Nephron (organoid): ENCODE data around the gene PEAK3.
A peak's percentile ranks its signal among the peaks of the same experiment; 100 is the strongest.

Experiments used
- H3K27ac Mint-ChIP-seq, 3 experiments: 2 replicates each; pipeline ENCODE4 v1.8.0; 2020; ENCODE audit warnings: mixed read lengths in 3 of 3, mild to moderate bottlenecking in 2 of 3, moderate library complexity in 1 of 3
- H3K27me3 Mint-ChIP-seq: 2 replicates; pipeline ENCODE4 v1.8.0; 2021; ENCODE audit warnings: low read depth, mild to moderate bottlenecking, moderate library complexity, mixed read lengths
- H3K36me3 Mint-ChIP-seq: 2 replicates; pipeline ENCODE4 v1.8.0; 2020; ENCODE audit warnings: low read depth, mixed read lengths
- H3K4me1 Mint-ChIP-seq: 2 replicates; pipeline ENCODE4 v1.8.0; 2020; ENCODE audit warnings: mixed read lengths
- H3K4me3 Mint-ChIP-seq, 3 experiments: 2 replicates each; pipeline ENCODE4 v1.8.0; 2020; ENCODE audit warnings: mild to moderate bottlenecking in 3 of 3, mixed read lengths in 3 of 3, moderate library complexity in 2 of 3
- H3K9me3 Mint-ChIP-seq: 2 replicates; pipeline ENCODE4 v1.8.0; 2020; ENCODE audit warnings: mixed read lengths
- CTCF ChIP-seq, 3 experiments: fragments of 200-600 bp; sonication (generic); IDR thresholded peaks; one replicate each; pipeline ENCODE4 v1.5.0; 2021; ENCODE audit warnings: antibody characterized with exemption in 3 of 3; ENCODE audit not compliant: unreplicated experiment in 3 of 3

The PEAK3 gene

GRCh38 chr19:2311093-2311492 is 29.1 kb upstream of the PEAK3 start:
- no peak overlapping the region for H3K4me3 Mint-ChIP-seq
- no peaks in the 10 kb centered on the region for H3K4me1 Mint-ChIP-seq
- peaks cover 10% of the 10 kb centered on the region for H3K9me3 Mint-ChIP-seq
- H3K27ac Mint-ChIP-seq, result no peak overlapping the region
- H3K27me3 Mint-ChIP-seq, result peaks cover 41% of the 10 kb centered on the region
- TF ChIP-seq CTCF (IDR thresholded peaks at IDR 0.05; ENCODE audit: unreplicated experiment in 3 of 3), result no peak
- peaks cover 6% of the 10 kb centered on the region for H3K36me3 Mint-ChIP-seq

DNA sequence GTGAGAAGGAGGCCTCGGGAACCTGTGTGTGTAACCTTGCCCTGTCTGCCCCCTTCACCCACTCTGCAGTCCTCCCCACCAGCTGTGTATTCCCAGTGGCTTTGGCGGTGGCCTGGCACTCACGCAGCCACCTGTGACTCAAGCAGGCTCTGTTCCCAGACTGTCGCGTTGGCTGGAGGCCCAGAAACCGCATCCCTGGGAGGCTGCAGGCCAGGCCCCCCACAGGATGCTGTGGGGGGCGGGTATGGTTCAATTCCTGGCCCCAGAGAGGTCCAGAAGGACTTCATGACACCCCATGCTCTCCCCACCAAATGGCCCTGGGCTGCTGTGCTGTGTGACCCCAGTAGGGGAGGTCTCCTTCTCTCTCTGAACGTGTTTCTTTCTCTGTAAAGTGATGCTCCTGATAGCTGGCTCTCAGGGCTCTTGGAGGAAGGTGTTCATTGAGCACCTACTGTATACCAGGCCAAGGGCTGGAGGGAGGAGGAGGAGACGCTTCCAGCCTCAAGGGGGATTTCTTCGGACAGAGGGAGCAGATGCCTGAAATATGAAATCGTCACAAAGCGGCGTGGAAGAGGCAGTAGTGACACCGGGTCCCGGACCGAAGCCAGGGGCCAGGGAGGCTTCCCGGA is 27.9 kb upstream of the PEAK3 start:
- TF ChIP-seq CTCF (IDR thresholded peaks at IDR 0.05; ENCODE audit: unreplicated experiment in 3 of 3), result no peak
- peak overlapping the region in 2 of 3 experiments; percentile 10 to 77 for H3K4me3 Mint-ChIP-seq
- H3K27me3 Mint-ChIP-seq, result peaks cover 49% of the 10 kb centered on the region
- H3K36me3 Mint-ChIP-seq, result peaks cover 3% of the 10 kb centered on the region
- peaks cover 4% of the 10 kb centered on the region for H3K9me3 Mint-ChIP-seq
- no peaks in the 10 kb centered on the region for H3K4me1 Mint-ChIP-seq
- H3K27ac Mint-ChIP-seq, result no peak overlapping the region

DNA sequence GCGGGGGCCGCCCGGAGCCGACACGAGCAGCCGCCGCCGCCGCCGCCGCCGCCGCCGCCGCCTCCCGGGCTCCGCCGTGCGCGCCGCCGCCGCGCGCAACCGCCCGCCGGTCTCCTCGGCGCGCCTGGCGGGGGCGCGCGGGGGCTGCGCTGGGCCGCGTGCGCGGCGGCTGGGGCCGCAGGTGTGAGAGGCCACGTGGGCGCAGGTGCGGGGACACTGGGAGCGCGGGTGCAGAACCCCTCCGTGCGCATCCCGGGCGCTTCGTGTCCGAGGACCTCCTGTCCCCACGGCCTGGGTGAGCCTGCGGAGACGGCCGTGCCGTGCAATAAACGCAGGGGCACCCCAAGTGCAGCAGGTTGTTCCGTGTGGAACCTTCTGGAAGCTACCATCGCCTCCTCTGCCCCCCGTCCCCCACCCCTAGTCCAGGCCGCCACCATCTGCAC is 26.2 kb upstream of the PEAK3 start, which contains the start of gene LINGO3:
Gene LINGO3 (minus strand): TSS at position 41 of the 443 bp plus-strand sequence. CDS start 16,378 bp downstream, outside the sequence.
- Mint-ChIP-seq H3K36me3 (no peaks in the 10 kb centered on the region), H3K9me3 (no peaks in the 10 kb centered on the region), H3K4me1 (no peaks in the 10 kb centered on the region), H3K27me3 (peaks cover 66% of the 10 kb centered on the region), H3K4me3 (peak within 1 kb of the TSS; percentile 62 to 80 (median 77)), H3K27ac (no peak within 1 kb of the TSS)
- no peak for TF ChIP-seq CTCF (IDR thresholded peaks at IDR 0.05; ENCODE audit: unreplicated experiment in 3 of 3)

GRCh38 chr19:2307518-2308012 is 25.6 kb upstream of the PEAK3 start:
- H3K4me1 Mint-ChIP-seq, result no peaks in the 10 kb centered on the region
- TF ChIP-seq CTCF (IDR thresholded peaks at IDR 0.05; ENCODE audit: unreplicated experiment in 3 of 3), result no peak
- no peak overlapping the region for H3K27ac Mint-ChIP-seq
- peaks cover 71% of the 10 kb centered on the region for H3K27me3 Mint-ChIP-seq
- no peaks in the 10 kb centered on the region for H3K36me3 Mint-ChIP-seq
- no peaks in the 10 kb centered on the region for H3K9me3 Mint-ChIP-seq
- no peak overlapping the region for H3K4me3 Mint-ChIP-seq

DNA sequence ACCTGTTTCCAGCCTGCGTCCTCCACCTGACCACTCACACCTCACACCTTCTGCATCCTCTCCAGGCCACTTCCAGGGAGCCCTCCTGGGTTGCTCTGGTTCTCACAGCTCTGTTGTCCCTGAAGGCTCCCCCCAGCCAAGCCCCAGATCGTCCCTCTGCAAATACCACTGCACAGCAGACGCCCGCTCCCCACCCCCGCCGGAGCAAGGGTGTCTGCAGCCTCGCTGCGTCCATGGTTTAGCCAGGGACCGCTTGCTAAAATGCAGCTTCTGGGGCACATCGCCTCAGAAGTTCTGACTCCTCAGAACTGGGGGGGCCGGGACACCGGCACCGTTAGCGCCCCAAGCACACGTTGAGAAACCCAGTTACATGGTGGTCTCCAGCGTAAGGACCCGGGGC is 25.0 kb upstream of the PEAK3 start:
- no peaks in the 10 kb centered on the region for H3K36me3 Mint-ChIP-seq
- no peaks in the 10 kb centered on the region for H3K9me3 Mint-ChIP-seq
- H3K27me3 Mint-ChIP-seq, result peaks cover 71% of the 10 kb centered on the region
- no peak overlapping the region for H3K27ac Mint-ChIP-seq
- TF ChIP-seq CTCF (IDR thresholded peaks at IDR 0.05; ENCODE audit: unreplicated experiment in 3 of 3), result no peak
- H3K4me3 Mint-ChIP-seq, result peak overlapping the region; percentile 16 to 56 (median 51)
- no peaks in the 10 kb centered on the region for H3K4me1 Mint-ChIP-seq

- no peak overlapping the region for H3K27ac Mint-ChIP-seq
- H3K4me1 Mint-ChIP-seq, result no peaks in the 10 kb centered on the region
- H3K4me3 Mint-ChIP-seq, result no peak overlapping the region
- no peaks in the 10 kb centered on the region for H3K9me3 Mint-ChIP-seq
- TF ChIP-seq CTCF (IDR thresholded peaks at IDR 0.05; ENCODE audit: unreplicated experiment in 3 of 3), result no peak
- H3K36me3 Mint-ChIP-seq, result no peaks in the 10 kb centered on the region
- peaks cover 74% of the 10 kb centered on the region for H3K27me3 Mint-ChIP-seq
Measured at GRCh38 chr19:2306281-2306806, 24.4 kb upstream of the PEAK3 start.
